MM.1S (cell line): ENCODE results near the gene RIN1.

Experiments used
- CTCF ChIP-seq: fragments of 300-600 bp; sonication (generic); IDR thresholded peaks from 2 replicates; pipeline ENCODE4 v1.5.1; 2016; ENCODE audit warnings: antibody characterized with exemption, low read length, mixed read lengths
- EZH2 ChIP-seq: fragments of 300-600 bp; sonication (generic); optimal IDR thresholded peaks from 2 replicates; pipeline ENCODE3; 2017; ENCODE audit warnings: low read depth, mild to moderate bottlenecking, antibody characterized with exemption, low read length, mixed read lengths
- EZH2phosphoT487 ChIP-seq: fragments of 300-600 bp; sonication (generic); IDR thresholded peaks from 2 replicates; pipeline ENCODE4 v1.6.1; 2018; ENCODE audit warnings: antibody characterized with exemption, low read length

GRCh38 chr11:66311470-66311964 is 24.7 kb downstream of the RIN1 start:
- TF ChIP-seq CTCF (no peak), EZH2 (no peak), EZH2phosphoT487 (no peak)
